Adipocyte (in vitro differentiated cells): Measurements from ENCODE around the gene MYH7B.

Source experiments
- DNase-seq: peaks from one replicate; pipeline ENCODE4 v3.0.0-alpha.2; 2015; ENCODE audit warnings: low read depth
- H3K27me3 ChIP-seq: replicated peaks from 2 replicates; pipeline ENCODE4 v1.7.0; 2013; ENCODE audit warnings: mild to moderate bottlenecking, low read length, moderate library complexity; ENCODE audit not compliant: control insufficient read depth, insufficient read depth
- H3K36me3 ChIP-seq: 2 replicates; pipeline ENCODE4 v1.7.0; 2013; ENCODE audit warnings: low read length, mild to moderate bottlenecking, moderate library complexity; ENCODE audit not compliant: control insufficient read depth, insufficient read depth, severe bottlenecking
- H3K4me1 ChIP-seq: 2 replicates; pipeline ENCODE4 v1.7.0; 2013; ENCODE audit warnings: mild to moderate bottlenecking, low read length, moderate library complexity; ENCODE audit not compliant: control insufficient read depth, insufficient read depth
- H3K4me3 ChIP-seq: 2 replicates; pipeline ENCODE4 v1.7.0; 2013; ENCODE audit warnings: mild to moderate bottlenecking, low read length, moderate library complexity
- H3K9ac ChIP-seq: 2 replicates; pipeline ENCODE4 v1.7.0; 2013; ENCODE audit warnings: mild to moderate bottlenecking, low read length, moderate library complexity
- H3K9me3 ChIP-seq: 2 replicates; pipeline ENCODE4 v1.7.0; 2013; ENCODE audit warnings: mild to moderate bottlenecking, low read length, moderate library complexity; ENCODE audit not compliant: control insufficient read depth

The MYH7B gene

DNA sequence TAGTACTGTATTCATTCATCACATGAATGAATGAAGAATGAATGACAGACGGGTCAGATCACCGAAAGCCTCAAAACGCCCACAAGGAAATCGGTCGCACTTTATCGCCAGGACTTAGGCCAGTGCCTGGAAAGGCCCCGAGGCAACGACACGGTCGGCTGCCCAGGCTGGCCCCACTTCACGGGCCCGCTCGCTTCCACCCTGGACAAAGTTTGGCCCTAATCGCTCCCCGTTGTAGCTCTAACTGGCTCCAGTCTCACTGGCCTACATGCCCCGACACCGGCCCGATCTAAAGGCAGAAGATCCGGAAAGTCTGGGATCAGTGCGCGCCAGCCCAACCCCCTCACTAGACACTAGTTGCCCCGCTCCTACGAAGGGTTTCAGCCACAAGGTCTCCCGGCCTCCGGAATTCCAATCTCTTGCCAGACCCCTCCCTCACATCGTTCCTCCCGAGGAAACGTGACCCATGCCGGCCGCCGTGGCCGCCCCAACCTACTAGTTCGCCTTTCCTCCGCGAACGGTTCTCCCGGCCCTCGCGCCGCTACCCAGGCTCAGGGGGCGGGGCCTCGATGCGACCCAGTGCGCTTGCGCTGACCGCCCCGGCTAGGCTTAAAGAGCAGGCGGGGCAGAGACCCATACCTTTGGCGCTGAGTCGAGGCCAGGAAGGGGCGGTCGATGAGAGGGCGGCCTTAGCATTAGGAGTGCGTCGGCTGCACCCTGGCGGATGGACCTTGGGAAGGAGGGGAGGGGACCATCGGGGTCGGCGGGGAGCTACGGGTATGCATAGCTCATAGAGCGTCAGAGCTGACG, at the start of gene MYH7B, which contains the start of gene GSS:
MYH7B (plus strand) TSS at position 638 of the 810 bp plus-strand sequence. CDS start 22,138 bp downstream, outside the sequence.
GSS (minus strand) TSS at position 576 of the 810 bp plus-strand sequence. CDS start 3,954 bp downstream, outside the sequence.
- Histone ChIP-seq H3K9me3 (no peaks in the 10 kb centered on the region), H3K36me3 (peaks cover 9% of the 10 kb centered on the region), H3K9ac (peak within 1 kb of the TSS; percentile 94), H3K27me3 (no peaks in the 10 kb centered on the region), H3K4me3 (peak within 1 kb of the TSS; percentile 90), H3K4me1 (peaks cover 10% of the 10 kb centered on the region)
- peak; percentile 98 for DNase-seq

DNA sequence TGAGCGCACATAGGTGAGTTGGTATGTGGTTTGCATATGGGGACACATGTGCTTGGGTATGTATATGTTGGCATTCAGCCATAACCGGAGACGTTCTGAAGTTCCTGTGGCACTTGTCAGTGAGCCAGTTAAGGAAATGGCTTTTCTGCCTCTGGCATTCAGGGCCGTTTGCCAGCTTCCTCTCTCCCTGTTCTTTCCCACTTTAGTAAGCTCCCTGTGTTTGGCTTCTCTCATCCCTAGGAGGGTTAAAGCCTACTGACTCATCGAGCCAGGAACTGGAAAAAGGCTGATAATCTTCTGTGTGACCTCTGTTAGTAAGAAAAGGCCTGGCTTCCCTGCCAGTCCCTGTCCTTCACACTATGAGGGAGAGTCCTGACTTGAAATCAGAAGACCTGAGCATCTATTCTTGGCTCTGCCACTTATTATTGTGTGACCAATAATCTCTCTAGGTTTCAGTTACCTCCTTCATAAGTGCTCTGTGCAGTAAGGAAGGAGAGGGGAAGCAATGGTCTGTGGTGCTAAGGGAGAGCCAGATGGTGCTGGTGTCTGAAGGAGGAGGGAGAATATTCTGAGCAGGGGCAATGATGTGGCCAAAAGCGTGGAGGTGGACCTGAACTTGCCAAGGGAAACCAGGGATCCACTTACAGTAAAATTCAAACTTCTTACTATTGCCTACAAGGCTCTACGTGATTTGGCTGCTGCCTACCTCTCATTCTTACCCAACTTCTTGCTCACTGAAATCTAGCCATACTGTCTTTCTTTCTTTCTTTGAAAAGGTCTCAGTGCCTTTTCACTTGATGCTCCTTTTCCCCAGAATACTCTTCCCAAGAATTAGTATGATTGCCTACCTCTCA, 47.8 kb upstream of the MYH7B start:
- H3K27me3 ChIP-seq, result no peaks in the 10 kb centered on the region
- H3K4me1 ChIP-seq, result peaks cover 34% of the 10 kb centered on the region
- peaks cover 56% of the 10 kb centered on the region for H3K36me3 ChIP-seq
- peak; percentile 75 for DNase-seq
- peak overlapping the region; percentile 53 for H3K9ac ChIP-seq
- no peaks in the 10 kb centered on the region for H3K9me3 ChIP-seq
- peak overlapping the region; percentile 41 for H3K4me3 ChIP-seq

DNA sequence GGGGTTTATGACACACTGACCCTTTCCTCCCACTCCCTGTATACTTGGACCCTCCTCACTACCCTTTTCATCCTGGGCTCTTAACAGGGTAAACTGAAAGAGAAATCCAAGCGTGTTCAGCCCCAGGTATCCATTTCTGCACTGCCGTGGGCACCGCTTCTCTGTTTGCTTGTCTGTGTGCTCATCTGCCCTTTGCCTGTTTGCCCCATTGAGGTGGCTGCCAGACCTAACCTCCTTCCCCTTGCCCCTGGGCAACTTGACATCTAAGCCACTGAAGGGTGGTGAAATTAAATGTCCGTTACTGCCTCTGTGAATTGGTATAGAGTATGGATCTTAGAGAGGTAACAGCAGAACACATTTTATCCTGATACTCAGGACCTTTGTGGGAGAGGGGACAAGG, 40.5 kb upstream of the MYH7B start:
- Histone ChIP-seq H3K36me3 (peaks cover 91% of the 10 kb centered on the region), H3K9ac (no peak overlapping the region), H3K4me3 (no peak overlapping the region), H3K27me3 (no peaks in the 10 kb centered on the region), H3K9me3 (no peaks in the 10 kb centered on the region), H3K4me1 (peaks cover 2% of the 10 kb centered on the region)
- DNase-seq, result no peak

DNA sequence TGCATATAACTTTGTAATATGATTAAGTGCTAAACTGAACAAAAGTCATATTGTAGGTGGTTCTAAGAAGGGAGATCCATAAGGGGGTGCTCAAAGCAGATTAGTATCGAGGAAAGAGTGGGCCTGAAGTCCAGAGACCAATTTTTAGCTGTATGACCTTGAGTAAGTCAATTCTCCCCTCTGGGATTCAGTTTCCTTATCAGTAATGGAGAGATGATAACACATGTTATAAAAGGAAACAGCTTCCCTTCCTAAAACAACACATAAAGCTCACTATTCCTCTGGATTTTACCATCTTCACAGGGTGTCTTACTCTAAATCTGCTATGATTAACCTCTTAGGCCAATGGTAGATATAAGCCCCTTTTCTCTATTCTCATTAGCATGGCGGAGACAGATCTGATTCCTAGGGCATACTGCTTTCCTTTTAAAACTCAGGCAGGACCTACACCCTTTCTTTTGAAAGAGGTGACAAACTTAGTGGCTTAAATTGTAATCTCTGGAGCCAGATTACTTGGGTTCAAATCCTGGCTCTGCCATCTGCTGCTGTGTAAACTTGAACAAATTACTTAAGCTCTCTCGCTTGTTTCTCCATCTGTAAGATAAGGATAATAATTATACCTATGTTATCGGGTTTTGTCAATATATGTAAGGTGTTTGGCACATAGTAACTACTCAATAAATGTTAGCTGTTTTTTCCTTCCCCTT, 39.8 kb upstream of the MYH7B start:
- Histone ChIP-seq H3K27me3 (no peaks in the 10 kb centered on the region), H3K4me3 (no peak overlapping the region), H3K36me3 (peaks cover 91% of the 10 kb centered on the region), H3K9me3 (no peaks in the 10 kb centered on the region), H3K4me1 (peaks cover 2% of the 10 kb centered on the region), H3K9ac (no peak overlapping the region)
- no peak for DNase-seq

DNA sequence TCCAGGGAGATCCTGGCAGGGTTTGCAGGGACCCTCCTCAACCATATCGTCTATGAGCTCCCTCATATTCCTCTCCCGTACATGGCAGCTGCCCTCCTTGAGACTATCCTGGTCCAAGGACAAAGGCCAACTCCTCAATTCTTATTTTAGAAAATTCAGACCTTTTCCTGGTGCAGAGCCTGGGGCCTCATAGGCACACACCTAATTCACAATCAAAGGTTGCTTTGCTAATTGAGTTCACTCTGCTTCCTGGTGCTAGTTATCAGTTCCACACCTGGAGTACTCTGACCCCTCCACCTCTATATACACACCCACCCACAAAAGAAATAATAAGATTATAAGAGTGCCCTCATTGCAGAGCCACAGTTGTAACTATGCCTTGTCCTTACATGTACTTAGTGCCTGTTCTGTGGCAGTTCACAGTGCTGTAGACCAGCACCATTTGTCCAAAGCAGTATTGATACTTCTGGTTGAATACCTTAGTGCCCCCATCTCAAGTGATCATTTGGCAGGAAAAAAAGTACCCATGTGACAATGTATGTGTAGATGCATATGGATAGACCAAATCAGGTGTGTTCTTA, 38.8 kb upstream of the MYH7B start:
- H3K36me3 ChIP-seq, result peaks cover 100% of the 10 kb centered on the region
- no peaks in the 10 kb centered on the region for H3K9me3 ChIP-seq
- no peak overlapping the region for H3K4me3 ChIP-seq
- no peak for DNase-seq
- no peak overlapping the region for H3K9ac ChIP-seq
- no peaks in the 10 kb centered on the region for H3K27me3 ChIP-seq
- peaks cover 11% of the 10 kb centered on the region for H3K4me1 ChIP-seq

DNA sequence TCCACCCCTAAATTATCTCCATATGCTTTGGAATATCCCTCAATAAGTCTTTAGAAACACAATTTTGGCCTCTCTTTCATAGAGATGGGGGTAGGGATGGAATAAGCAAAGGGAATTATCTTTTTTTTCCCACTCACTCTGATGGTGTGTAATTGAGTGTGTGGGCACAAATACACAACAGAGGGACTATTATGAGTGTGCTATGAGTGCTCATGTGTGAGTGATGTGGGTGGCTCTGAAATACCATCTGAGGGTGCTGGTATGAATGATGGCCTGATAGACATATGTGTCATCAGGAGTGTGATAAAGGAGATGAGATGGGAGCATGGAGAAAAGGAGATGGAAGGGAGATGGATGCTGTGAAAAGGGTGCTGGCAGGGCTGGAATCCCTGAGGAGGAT, 35.6 kb upstream of the MYH7B start:
- H3K36me3 ChIP-seq, result peaks cover 95% of the 10 kb centered on the region
- DNase-seq, result no peak
- no peaks in the 10 kb centered on the region for H3K9me3 ChIP-seq
- peaks cover 24% of the 10 kb centered on the region for H3K4me1 ChIP-seq
- no peak overlapping the region for H3K4me3 ChIP-seq
- H3K9ac ChIP-seq, result no peak overlapping the region
- no peaks in the 10 kb centered on the region for H3K27me3 ChIP-seq

DNA sequence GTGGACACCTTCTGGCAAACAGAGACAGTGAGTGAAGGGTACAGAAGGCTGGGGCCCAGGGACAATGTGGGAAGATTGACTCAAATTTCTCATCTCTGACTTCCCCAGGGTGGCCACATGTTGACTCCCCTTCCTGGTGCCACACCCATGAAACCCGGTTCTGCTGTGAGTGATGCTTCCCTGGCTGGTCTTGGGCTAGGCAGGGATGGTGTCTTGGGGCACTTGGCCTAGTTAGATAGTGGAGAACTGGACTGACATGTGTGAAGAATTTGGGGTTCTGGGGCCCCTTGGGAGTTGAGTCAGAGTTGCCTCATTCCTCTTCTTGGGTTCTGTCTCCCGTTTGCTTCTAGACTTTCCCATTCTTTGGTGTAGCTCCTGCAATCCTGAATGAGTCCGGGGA, 34.2 kb upstream of the MYH7B start:
- no peak overlapping the region for H3K4me3 ChIP-seq
- no peaks in the 10 kb centered on the region for H3K27me3 ChIP-seq
- H3K36me3 ChIP-seq, result peaks cover 95% of the 10 kb centered on the region
- no peak overlapping the region for H3K9ac ChIP-seq
- peaks cover 29% of the 10 kb centered on the region for H3K4me1 ChIP-seq
- no peak for DNase-seq
- H3K9me3 ChIP-seq, result no peaks in the 10 kb centered on the region

DNA sequence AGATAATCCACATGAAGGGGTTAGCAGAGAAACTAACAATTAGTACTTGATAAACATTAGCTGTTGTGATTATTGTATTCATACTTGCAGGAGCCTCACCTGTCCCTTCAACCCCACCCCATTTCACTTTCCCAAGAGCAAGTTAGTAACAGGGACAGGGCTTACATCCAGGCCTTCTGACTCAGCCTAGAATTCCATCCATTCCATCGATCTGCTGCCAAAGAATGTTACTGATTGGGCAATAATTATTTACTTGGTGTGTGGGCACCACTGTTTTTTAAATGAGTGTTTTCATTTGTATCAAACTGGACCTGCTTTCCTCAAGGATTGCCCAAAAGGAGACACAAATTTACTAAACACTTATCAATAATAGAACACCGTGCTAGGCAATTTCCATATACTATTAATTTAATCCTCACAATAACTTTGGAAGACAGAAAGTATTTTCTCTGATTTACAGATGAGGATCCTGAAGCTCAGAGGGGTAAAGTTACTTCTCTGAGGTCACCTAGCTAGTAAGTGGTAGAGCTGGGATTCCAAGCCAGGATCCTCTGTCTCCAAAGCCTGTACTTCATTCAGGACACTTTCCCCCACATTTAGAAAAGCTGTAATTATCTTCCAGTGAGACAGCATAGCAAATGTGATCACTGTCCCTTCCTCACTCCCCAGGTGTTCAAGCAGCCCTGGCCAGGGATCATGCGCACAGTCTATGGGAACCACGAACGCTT, 32.9 kb upstream of the MYH7B start:
- no peaks in the 10 kb centered on the region for H3K27me3 ChIP-seq
- H3K4me1 ChIP-seq, result peaks cover 34% of the 10 kb centered on the region
- no peaks in the 10 kb centered on the region for H3K9me3 ChIP-seq
- H3K36me3 ChIP-seq, result peaks cover 95% of the 10 kb centered on the region
- peak overlapping the region; percentile 47 for H3K9ac ChIP-seq
- peak; percentile 94 for DNase-seq
- no peak overlapping the region for H3K4me3 ChIP-seq

DNA sequence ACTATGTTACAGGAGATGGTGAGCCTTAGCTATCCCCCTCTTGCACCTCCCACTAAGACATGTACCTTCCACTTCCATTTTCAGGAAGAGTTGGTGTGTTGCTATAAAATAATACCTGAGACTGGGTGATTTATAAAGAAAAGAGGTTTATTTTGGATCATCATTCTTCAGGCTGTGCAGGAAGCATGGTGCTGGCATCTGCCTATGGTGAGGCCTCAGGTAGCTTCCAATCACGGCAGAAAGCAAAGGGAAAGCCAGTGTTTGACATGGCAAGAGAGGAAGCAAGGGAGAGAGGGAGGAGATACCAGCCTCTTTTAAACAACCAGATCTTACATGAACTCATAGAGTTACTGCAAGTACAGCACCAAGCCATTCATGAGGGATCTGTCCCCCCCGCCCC, 32.3 kb upstream of the MYH7B start:
- Histone ChIP-seq H3K9ac (peak overlapping the region; percentile 47), H3K4me1 (peaks cover 34% of the 10 kb centered on the region), H3K36me3 (peaks cover 95% of the 10 kb centered on the region), H3K27me3 (no peaks in the 10 kb centered on the region), H3K9me3 (no peaks in the 10 kb centered on the region), H3K4me3 (no peak overlapping the region)
- DNase-seq, result no peak

DNA sequence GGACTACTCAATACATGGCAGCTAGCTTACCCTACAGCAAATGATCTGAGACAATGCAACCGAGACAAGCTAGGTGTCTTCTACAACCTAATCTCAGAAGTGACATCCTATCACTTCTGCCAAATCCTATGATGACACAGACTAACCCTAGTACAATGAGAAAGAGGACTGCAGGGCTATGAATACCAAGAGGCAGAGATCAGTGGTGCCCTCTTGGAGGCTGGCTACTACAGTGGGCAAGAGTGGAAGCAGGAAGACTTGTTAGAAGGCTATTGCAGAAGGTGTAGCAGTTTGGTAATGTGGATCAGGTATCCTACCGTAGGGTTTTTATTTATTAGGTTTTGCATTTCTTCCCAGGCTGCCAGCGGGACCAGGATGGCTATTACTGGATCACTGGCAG, 30.3 kb upstream of the MYH7B start:
- DNase-seq, result no peak
- H3K36me3 ChIP-seq, result peaks cover 93% of the 10 kb centered on the region
- peaks cover 34% of the 10 kb centered on the region for H3K4me1 ChIP-seq
- no peak overlapping the region for H3K9ac ChIP-seq
- H3K27me3 ChIP-seq, result no peaks in the 10 kb centered on the region
- H3K4me3 ChIP-seq, result no peak overlapping the region
- H3K9me3 ChIP-seq, result no peaks in the 10 kb centered on the region
